ENCODE data around the gene RAD51B. TPM values are rescaled to one million over a fixed set of nuclear protein-coding genes. Genes with fewer than 3 reads are reported as not detected.

The RAD51B gene
- polyA plus RNA-seq, 1 donor (not counting 4 experiments of a cell fraction or from before 2014, with no cell fraction given), result 13.3 TPM

GRCh38 chr14:68526512-68527091 is 707.0 kb downstream of the RAD51B start:
- Histone ChIP-seq H3K9me3 (ENCODE audit: control insufficient read depth, low read depth, low read length) (peaks cover 6% of the 10 kb centered on the region), H3K4me3 (ENCODE audit: control insufficient read depth in 2 of 3, extremely low read depth in 1 of 3, insufficient read depth in 2 of 3, low read depth in 1 of 3, low read length in 3 of 3) (no peak overlapping the region), H3K27me3 (ENCODE audit: control insufficient read depth, extremely low read depth, insufficient read depth, low read length) (no peaks in the 10 kb centered on the region), H3K36me3 (ENCODE audit: control insufficient read depth in 2 of 2, extremely low read depth in 1 of 2, insufficient read depth in 2 of 2, low read length in 2 of 2) (no peaks in the 10 kb centered on the region), H3K27ac (ENCODE audit: control insufficient read depth, insufficient read depth, low read length) (no peak overlapping the region), H2AFZ (ENCODE audit: control insufficient read depth, low read length) (no peak overlapping the region), H3K4me1 (ENCODE audit: control insufficient read depth, extremely low read depth, insufficient read depth, low read length) (peaks cover 15% of the 10 kb centered on the region), H4K20me1 (ENCODE audit: control insufficient read depth, extremely low read depth, insufficient read depth, low read length) (no peaks in the 10 kb centered on the region), H3K4me2 (ENCODE audit: control insufficient read depth, extremely low read depth, insufficient read depth, low read depth, low read length) (no peak overlapping the region), H3K9ac (ENCODE audit: control insufficient read depth, extremely low read depth, insufficient read depth, low read length) (no peak overlapping the region), H3K9me1 (ENCODE audit: control insufficient read depth, extremely low read depth, insufficient read depth, low read length) (peaks cover 2% of the 10 kb centered on the region), H3K79me2 (ENCODE audit: control insufficient read depth, insufficient read depth, low read length) (no peaks in the 10 kb centered on the region)
- DNase-seq (ENCODE audit: low read depth, low spot score), result no peak
- dilution Hi-C loops (cut with MboI; ENCODE audit: extremely low pct_ligation_motif_present, low sequenced_read_pairs), result no loop called here
- TF ChIP-seq EZH2 (IDR thresholded peaks at IDR 0.05; ENCODE audit: low read length) (no peak), CTCF (optimal IDR thresholded peaks at IDR 0.05 in 1 of 3, IDR thresholded peaks at IDR 0.05 in 1 of 3, conservative IDR thresholded peaks at IDR 0.05 in 1 of 3; ENCODE audit: extremely low read depth in 1 of 3, insufficient read depth in 2 of 3, low read length in 3 of 3) (no peak)
- FAIRE-seq, result no peak

- no peak for DNase-seq (ENCODE audit: low read depth, low spot score)
- FAIRE-seq, result no peak
Measured at GRCh38 chr14:68527329-68527851, 707.8 kb downstream of the RAD51B start.

More at GRCh38 chr14:68527329-68527851, 707.8 kb downstream of the RAD51B start:
- Histone ChIP-seq H3K4me2 (ENCODE audit: control insufficient read depth, extremely low read depth, insufficient read depth, low read depth, low read length) (no peak overlapping the region), H3K27me3 (ENCODE audit: control insufficient read depth, extremely low read depth, insufficient read depth, low read length) (no peaks in the 10 kb centered on the region), H3K9me3 (ENCODE audit: control insufficient read depth, low read depth, low read length) (peaks cover 6% of the 10 kb centered on the region), H3K9ac (ENCODE audit: control insufficient read depth, extremely low read depth, insufficient read depth, low read length) (no peak overlapping the region), H3K9me1 (ENCODE audit: control insufficient read depth, extremely low read depth, insufficient read depth, low read length) (peaks cover 2% of the 10 kb centered on the region), H3K36me3 (ENCODE audit: control insufficient read depth in 2 of 2, extremely low read depth in 1 of 2, insufficient read depth in 2 of 2, low read length in 2 of 2) (no peaks in the 10 kb centered on the region), H3K79me2 (ENCODE audit: control insufficient read depth, insufficient read depth, low read length) (no peaks in the 10 kb centered on the region), H4K20me1 (ENCODE audit: control insufficient read depth, extremely low read depth, insufficient read depth, low read length) (no peaks in the 10 kb centered on the region), H3K27ac (ENCODE audit: control insufficient read depth, insufficient read depth, low read length) (no peak overlapping the region), H2AFZ (ENCODE audit: control insufficient read depth, low read length) (no peak overlapping the region), H3K4me1 (ENCODE audit: control insufficient read depth, extremely low read depth, insufficient read depth, low read length) (peaks cover 7% of the 10 kb centered on the region), H3K4me3 (ENCODE audit: control insufficient read depth in 2 of 3, extremely low read depth in 1 of 3, insufficient read depth in 2 of 3, low read depth in 1 of 3, low read length in 3 of 3) (no peak overlapping the region)
- dilution Hi-C loops (cut with MboI; ENCODE audit: extremely low pct_ligation_motif_present, low sequenced_read_pairs), result no loop called here
- no peak for TF ChIP-seq EZH2 (IDR thresholded peaks at IDR 0.05; ENCODE audit: low read length)

All from keratinocyte (primary cell).